ENCODE results near the gene HK2. TPM values are rescaled to one million over a fixed set of nuclear protein-coding genes. Genes with fewer than 3 reads are reported as not detected.
"Not testable (repeated sequence)": the region's sequence is repeated elsewhere in the genome, so short reads cannot be mapped to it uniquely, and the experiment has no call there.

The HK2 gene
- total RNA-seq, 6 experiments from 2014 or later = 26.2 to 51.3 (median 28.4) TPM

DNA sequence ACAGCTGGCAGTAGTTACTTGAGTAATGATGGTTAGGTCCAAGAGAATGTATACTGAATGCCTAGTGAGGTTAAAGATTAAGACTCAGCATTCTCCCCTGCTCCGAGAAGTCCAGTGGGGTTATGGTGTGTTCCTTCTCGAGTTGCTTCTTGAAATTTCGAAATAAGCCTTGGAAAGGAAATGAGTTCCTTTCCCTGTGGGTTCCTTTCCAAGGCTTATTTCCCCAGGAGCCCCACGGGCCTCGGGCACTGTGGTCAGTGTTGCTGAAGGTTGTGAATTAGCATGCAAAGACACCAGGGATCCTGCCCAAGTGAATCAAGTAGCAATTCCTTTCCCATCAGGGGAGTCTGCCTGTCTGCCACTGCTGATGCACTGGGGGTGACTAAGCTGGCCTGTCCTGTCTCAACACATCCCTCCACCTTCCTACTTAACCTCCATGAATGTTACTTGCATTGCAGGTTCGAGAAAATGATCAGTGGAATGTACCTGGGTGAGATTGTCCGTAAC, 53.6 kb downstream of the HK2 start:
- TF ChIP-seq, protein P1, sequence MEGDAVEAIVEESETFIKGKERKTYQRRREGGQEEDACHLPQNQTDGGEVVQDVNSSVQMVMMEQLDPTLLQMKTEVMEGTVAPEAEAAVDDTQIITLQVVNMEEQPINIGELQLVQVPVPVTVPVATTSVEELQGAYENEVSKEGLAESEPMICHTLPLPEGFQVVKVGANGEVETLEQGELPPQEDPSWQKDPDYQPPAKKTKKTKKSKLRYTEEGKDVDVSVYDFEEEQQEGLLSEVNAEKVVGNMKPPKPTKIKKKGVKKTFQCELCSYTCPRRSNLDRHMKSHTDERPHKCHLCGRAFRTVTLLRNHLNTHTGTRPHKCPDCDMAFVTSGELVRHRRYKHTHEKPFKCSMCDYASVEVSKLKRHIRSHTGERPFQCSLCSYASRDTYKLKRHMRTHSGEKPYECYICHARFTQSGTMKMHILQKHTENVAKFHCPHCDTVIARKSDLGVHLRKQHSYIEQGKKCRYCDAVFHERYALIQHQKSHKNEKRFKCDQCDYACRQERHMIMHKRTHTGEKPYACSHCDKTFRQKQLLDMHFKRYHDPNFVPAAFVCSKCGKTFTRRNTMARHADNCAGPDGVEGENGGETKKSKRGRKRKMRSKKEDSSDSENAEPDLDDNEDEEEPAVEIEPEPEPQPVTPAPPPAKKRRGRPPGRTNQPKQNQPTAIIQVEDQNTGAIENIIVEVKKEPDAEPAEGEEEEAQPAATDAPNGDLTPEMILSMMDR (IDR thresholded peaks at IDR 0.05) = no peak
- Mint-ChIP-seq H3K27me3 (ENCODE audit: insufficient read depth) (peaks cover 7% of the 10 kb centered on the region), H3K36me3 (ENCODE audit: low read depth) (peaks cover 79% of the 10 kb centered on the region), H3K4me1 (ENCODE audit: low read depth) (peaks cover 77% of the 10 kb centered on the region), H3K27ac (peak overlapping the region; percentile 97), H3K9me3 (peaks cover 3% of the 10 kb centered on the region; the same call in 1 of the 2 replicates), H3K4me3 (peak overlapping the region; percentile 66)
- DNase-seq = peak; percentile 84

DNA sequence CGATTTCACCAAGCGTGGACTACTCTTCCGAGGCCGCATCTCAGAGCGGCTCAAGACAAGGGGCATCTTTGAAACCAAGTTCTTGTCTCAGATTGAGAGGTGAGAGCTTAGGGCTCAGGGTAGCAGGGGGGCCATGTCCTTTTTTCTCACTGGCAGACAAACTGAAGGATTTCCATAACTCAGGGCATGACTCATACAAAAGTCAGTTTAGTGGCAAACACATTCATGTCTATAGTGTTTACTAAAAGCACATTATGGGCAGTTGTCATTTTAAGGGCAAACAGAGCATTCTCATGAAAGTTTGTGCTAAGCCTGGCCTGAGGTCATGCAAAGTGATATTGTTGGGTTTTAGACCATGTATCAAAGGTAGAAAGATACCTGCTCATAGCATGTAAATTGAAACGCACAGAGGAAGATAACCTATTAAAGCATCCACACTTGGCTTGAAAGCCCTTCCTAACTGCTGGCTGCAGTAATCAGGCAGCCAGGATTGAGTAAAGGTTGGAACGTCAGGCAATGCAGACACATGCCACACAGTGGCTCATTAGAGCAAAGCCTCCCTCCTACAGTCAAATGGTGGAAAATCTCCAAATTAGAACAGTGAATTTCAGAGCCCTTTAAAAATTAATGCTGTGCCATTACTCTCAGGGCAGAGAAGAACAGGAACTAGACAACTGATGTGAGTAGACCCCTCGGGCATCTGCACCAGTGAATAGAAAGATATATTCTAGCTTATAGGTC, 54.2 kb downstream of the HK2 start:
- DNase-seq = peak; percentile 72
- TF ChIP-seq, protein P1 (IDR thresholded peaks at IDR 0.05) = peak; percentile 46
- H3K4me3 Mint-ChIP-seq = peak overlapping the region; percentile 64
- H3K4me1 Mint-ChIP-seq (ENCODE audit: low read depth) = peaks cover 83% of the 10 kb centered on the region
- peak overlapping the region; percentile 97 for H3K27ac Mint-ChIP-seq
- peaks cover 76% of the 10 kb centered on the region for H3K36me3 Mint-ChIP-seq (ENCODE audit: low read depth)
- H3K9me3 Mint-ChIP-seq = peaks cover 3% of the 10 kb centered on the region; the same call in 1 of the 2 replicates
- H3K27me3 Mint-ChIP-seq (ENCODE audit: insufficient read depth) = peaks cover 7% of the 10 kb centered on the region

DNA sequence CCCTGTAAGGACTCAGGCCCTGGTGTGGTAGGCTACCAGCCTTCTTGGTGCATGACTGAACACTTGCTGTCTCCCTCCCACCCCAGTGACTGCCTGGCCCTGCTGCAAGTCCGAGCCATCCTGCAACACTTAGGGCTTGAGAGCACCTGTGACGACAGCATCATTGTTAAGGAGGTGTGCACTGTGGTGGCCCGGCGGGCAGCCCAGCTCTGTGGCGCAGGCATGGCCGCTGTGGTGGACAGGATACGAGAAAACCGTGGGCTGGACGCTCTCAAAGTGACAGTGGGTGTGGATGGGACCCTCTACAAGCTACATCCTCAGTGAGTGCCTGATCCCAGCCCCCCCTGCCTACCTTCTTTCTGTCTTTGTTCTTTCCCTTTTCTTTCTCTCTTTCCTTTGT, 55.2 kb downstream of the HK2 start:
- Mint-ChIP-seq H3K27ac (peak overlapping the region; percentile 97), H3K4me3 (no peak overlapping the region), H3K4me1 (ENCODE audit: low read depth) (peaks cover 93% of the 10 kb centered on the region), H3K36me3 (ENCODE audit: low read depth) (peaks cover 74% of the 10 kb centered on the region), H3K9me3 (peaks cover 3% of the 10 kb centered on the region; the same call in 1 of the 2 replicates), H3K27me3 (ENCODE audit: insufficient read depth) (peaks cover 7% of the 10 kb centered on the region)
- TF ChIP-seq, protein P1 (IDR thresholded peaks at IDR 0.05) = no peak
- DNase-seq = no peak

DNA sequence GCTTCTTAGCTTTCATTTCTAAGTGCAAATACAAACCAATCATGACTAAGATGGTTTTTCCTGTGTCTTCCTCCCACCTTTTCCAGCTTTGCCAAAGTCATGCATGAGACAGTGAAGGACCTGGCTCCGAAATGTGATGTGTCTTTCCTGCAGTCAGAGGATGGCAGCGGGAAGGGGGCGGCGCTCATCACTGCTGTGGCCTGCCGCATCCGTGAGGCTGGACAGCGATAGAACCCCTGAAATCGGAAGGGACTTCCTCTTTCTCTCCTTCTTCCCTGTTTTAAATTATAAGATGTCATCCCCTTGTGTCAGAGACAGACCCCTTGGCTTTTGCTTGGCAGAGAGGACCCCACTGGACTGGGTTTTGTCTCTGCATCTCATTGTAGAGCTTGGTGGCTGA, 56.8 kb downstream of the HK2 start:
- Mint-ChIP-seq H3K36me3 (ENCODE audit: low read depth) (peaks cover 70% of the 10 kb centered on the region), H3K9me3 (peaks cover 3% of the 10 kb centered on the region; the same call in 1 of the 2 replicates), H3K4me3 (no peak overlapping the region), H3K27ac (peak overlapping the region; percentile 95), H3K4me1 (ENCODE audit: low read depth) (peaks cover 100% of the 10 kb centered on the region), H3K27me3 (ENCODE audit: insufficient read depth) (peaks cover 7% of the 10 kb centered on the region)
- no peak for DNase-seq
- TF ChIP-seq, protein P1 (IDR thresholded peaks at IDR 0.05) = no peak

DNA sequence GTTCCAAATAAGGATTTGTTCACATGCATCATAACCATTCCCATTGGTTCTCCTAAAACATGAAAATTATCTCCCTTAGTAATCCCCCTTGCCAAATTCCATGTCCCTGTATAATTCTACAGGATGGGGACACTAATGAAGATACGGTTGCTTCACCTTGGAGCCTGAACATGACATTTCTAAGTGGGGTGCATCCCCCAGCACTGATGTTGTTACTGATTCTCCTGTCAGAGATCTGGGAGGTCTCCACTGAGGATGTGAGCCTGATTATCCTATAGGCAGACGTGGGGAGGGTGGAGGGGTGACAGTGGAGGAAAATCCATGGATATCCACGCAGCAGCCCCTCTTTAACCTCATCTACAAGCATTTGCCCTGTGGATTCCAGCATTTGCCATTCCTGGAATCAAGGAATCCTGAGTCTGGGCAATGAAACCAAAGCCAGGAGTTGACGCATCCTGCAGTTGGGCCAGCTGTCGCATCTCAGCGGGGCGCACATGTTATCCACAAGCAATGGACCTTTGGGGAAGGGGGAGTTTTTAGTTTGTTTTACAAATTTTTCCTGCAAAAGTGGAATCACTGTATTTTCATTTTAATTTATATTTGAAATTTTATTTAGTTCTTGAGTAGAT, 57.3 kb downstream of the HK2 start:
- TF ChIP-seq, protein P1 (IDR thresholded peaks at IDR 0.05) = no peak
- Mint-ChIP-seq H3K4me1 (ENCODE audit: low read depth) (peaks cover 100% of the 10 kb centered on the region), H3K4me3 (no peak overlapping the region), H3K27ac (peak overlapping the region; percentile 95), H3K27me3 (ENCODE audit: insufficient read depth) (peaks cover 7% of the 10 kb centered on the region), H3K36me3 (ENCODE audit: low read depth) (peaks cover 70% of the 10 kb centered on the region), H3K9me3 (peaks cover 2% of the 10 kb centered on the region; the same call in 1 of the 2 replicates)
- no peak for DNase-seq

DNA sequence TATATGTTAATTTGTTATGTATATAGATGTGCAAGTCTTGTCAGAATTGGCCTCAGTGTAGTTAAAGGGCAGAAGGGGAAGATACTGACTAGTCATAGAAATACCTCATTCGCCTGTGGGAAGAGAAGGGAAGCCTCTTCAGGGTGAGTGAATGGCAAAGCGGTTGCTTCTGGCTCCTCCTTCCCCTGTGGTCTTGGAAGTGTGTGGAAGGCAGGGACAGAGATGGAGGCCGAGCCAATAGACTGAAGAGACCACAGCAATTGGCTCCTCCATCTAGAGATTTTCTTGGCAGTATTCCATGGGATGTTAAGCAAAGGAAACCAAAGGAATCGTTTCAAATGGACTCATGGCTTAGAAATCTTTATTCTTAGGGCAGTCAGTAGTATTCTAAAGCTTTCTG, 57.9 kb downstream of the HK2 start:
- Mint-ChIP-seq H3K36me3 (ENCODE audit: low read depth) (peaks cover 67% of the 10 kb centered on the region), H3K27ac (peak overlapping the region; percentile 95), H3K4me1 (ENCODE audit: low read depth) (peaks cover 97% of the 10 kb centered on the region), H3K4me3 (peak overlapping the region; percentile 76)
- DNase-seq = peak; percentile 80
- not testable (repeated sequence) for H3K9me3 Mint-ChIP-seq; H3K27me3 Mint-ChIP-seq (ENCODE audit: insufficient read depth)

All from HFFc6 (cell line).